Activated T-cell treated with anti-CD3 and anti-CD28 coated beads for 24 hours (primary cell): Measurements from ENCODE around the gene OR6S1.
A peak's percentile ranks its signal among the peaks of the same experiment; 100 is the strongest.
"Not testable (repeated sequence)": the region's sequence is repeated elsewhere in the genome, so short reads cannot be mapped to it uniquely, and the experiment has no call there.

ENCODE experiments used
- DNase-seq: peaks from one replicate; pipeline ENCODE4 v3.0.0-alpha.2; 2020; ENCODE audit warnings: low read depth

Gene OR6S1

DNA sequence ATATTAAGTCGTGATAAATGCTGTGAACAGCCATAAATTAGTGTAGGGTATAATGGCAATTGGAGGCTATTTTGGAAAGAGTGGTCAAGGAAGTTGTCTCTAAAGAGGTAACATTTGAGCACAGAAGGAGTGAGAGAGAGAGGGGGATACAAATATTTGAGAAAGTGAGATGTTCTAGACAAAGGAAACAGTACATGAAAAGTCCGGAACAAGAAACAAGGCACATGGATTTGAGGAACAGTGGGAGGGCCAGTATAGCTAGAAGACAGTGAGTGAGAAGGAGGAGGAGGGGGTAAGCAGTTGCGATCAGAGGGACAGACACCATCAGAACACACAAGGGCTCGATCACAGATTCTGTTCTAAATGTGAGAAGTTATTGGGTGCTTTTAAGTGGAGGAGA lies 30.2 kb downstream of the OR6S1 start:
- DNase-seq = no peak

DNA sequence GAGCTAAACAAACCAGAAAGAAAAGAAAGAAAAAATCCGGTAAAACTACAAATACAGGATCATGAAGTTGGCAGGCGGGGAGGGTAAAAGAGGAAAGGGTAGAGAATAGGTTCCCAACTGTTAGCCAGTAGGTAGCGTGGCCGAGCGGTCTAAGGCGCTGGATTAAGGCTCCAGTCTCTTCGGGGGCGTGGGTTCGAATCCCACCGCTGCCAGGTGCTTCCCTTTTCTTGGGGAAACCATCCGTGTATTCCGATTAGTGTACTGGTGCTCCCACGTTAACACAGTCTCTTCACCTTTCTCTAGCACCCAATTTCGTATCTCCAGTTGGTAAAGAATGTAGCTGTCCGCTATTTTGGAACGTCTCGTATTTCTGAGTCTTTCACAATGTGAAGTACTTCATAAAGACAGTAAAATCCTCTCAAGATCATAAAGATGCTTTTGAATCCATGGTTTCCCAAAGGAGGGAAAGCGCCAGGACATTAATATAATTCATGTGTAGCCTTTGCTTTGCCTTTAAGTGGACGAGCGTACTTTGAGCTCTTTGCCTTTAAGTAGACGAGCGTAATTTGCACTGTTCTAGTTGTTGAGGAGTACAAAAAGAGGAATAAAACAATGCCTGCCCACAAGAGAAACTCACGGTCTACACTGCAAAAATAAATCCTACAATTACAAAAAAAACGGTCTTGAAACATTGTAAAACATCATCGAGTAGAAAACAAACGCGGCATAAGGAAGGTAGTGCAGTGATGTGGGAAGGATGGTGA lies 31.3 kb downstream of the OR6S1 start:
- DNase-seq = peak; percentile 77

DNA sequence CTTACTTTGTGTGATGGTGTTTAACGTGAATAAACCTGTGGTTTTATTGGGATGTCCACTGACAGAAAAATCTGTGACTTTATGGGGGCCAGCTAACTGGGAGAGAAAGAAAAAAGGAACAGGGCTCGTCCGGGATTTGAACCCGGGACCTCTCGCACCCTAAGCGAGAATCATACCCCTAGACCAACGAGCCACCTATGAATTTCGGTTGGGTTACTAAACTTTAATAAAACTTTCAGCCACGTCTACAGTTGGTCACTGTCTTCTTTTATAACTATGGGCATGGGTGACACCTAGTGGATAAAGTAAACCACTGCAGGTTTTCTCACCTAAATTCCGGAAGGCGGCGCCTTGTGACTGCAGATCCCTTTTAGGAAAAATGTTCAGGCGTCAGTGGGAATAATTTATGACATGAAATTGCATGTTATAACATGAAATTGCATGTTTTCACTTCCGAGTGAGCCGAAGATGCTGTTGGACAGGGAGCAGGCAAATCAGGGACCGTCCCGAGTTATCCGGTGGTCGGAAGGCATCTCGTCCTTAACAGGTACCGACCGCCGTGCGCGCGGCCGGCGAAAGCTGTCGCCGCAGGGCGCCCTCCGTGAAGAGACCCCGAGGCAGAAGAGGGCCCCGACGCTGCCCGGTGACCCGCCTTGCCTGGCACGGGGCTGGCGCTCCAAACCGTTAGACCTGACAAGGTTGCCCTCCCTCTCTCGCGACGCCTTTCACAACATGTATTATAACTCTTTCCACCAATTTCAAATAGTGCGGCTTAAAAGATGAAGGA lies 32.1 kb downstream of the OR6S1 start:
- peak; percentile 69 for DNase-seq

DNA sequence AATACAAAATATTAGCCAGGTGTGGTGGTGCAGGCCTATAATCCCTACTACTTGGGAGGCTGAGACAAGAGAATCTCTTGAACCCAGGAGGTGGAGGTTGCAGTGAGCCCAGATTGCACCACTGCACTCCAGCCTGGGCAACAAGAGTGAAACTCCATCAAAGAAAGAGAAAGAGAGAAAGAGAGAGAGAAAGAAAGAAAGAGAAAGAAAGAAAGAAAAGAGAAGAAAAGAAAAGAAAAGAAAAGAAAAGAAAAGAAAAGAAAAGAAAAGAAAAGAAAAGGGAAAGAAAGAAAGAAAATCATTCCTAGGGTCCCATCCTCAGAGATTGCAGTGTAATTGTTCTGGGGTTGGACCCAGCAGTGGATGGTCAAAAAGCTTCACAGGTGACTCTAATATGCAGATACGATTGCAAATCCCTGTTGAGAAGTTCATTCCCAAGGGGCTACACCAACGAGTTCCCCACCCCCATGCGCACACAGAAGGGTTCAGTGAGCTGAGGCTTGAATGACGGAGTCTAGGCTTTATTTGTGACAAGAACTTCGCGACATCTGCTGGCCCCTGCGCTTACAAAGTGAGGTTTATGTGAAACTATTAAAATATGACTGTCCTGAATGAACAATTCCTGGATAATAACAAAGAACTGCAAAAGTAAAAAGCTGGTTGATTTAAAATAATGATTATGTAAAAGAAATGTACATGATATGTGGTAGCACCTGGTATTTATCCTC lies 32.9 kb downstream of the OR6S1 start:
- no peak for DNase-seq

GRCh38 chr14:20607617-20608016 lies 33.9 kb downstream of the OR6S1 start:
- no peak for DNase-seq

DNA sequence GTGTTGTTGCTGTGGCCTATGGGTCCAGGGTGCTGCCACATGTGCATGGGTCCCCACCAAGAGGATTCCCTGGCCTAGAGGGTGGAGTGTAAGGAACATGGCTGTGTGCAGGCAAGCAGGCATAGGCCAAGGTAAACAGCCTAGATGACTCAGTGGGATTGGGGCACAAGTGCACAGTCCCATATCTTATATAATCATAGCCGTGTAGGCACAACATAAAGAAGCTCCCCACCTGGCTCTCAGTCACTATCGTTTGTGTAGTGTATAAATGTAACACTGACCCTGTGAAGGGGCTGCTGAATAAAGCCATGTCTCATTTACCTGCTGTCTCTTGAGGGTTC lies 34.6 kb downstream of the OR6S1 start:
- no peak for DNase-seq

- no peak for DNase-seq
Observed at GRCh38 chr14:20606190-20606901, 35.1 kb downstream of the OR6S1 start.

DNA sequence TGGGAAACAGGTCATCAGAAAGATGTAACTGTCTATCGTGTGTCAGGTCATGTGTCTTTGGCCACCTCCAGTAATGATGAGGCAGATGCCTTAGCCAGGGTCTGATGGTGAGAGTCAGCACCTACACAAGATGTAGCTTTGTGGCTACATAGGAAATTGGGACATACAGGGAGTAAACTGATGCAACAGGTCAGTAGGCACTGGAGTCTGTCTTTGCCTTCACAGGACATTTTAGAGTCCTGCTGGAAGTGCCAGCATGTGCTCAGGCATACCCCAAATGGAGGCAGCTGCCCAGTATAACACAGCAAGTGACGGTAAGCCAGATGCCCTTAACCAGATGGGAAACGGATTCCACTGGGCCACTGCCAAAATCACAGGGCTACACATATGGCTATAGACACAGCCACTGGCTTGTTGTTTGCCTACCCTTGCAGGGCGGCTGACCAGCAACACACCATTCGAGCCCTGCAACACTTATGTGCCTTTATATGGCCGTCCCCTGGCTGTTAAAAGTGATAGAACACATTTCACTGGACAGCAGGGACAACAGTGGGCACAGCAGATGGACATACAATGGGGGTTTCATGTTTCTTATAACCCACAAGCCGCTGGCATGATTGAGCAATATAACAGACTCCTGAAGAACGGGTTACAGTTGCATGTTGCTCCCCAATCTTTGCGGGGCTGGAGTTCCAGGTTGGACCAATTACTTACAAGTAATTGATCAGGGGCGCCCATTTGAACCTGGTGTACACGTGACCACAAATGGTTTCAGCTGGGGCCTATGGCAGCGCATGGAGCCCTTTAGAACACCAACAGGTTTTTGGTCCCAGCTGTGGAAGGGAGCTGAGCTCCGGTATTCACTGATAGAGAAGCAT lies 37.4 kb downstream of the OR6S1 start:
- no peak for DNase-seq

- DNase-seq = no peak
Observed at GRCh38 chr14:20602583-20602982, 38.9 kb downstream of the OR6S1 start.

GRCh38 chr14:20601522-20601921 lies 40.0 kb downstream of the OR6S1 start:
- no peak for DNase-seq

GRCh38 chr14:20597108-20597507 lies 44.4 kb downstream of the OR6S1 start:
- no peak for DNase-seq

GRCh38 chr14:20595726-20596125 lies 45.8 kb downstream of the OR6S1 start:
- DNase-seq = not testable (repeated sequence)

DNA sequence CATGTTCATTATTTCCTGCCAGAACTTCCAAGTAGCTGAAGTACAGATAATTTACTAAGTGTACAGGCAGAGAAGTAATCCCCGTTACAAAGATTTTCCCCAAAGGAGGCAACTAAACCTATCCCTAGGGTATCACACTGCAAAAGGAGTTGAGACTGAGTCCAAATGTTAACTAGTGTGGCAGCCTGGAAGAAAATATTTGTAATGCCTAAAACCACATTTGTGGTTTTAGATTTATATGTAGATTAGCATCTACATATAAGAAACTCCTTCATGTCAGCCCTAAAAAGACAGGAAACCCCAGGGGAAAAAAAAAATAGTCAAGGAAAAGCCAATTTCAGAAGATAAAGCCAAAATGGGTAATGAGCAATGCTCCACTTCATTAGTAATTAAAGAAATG lies 48.9 kb downstream of the OR6S1 start:
- DNase-seq = no peak

GRCh38 chr14:20591235-20591634 lies 50.3 kb downstream of the OR6S1 start, which contains the start of gene RNASE12:
Gene RNASE12 (minus strand): TSS chr14:20591376. CDS start chr14:20590723, 653 bp downstream.
- DNase-seq = no peak
